Measurements from ENCODE around the gene ANKRD40CL. TPM values are rescaled to one million over a fixed set of nuclear protein-coding genes. Genes with fewer than 3 reads are reported as not detected.

ANKRD40CL gene
- total RNA-seq, 1 experiment from 2014 or later = not detected

DNA sequence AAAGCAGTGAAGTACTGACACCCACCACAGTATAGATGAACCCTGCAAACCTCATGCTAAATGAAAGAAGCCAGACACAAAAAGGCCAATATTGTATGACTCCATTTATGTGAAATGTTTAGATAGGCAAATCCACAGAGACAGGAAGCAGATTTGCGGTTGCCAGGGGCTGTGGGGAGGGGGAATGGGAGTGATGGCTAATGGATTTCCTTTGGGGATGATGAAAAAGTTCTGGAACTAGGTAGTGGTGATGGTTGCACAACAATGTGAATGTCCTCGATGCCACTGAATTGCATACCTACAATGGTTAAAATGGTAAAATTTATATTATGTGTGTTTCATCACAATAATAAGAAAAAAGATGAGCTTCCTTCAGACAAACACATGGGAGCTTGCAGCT, 39.7 kb upstream of the ANKRD40CL start:
- no peak overlapping the region for H3K27ac ChIP-seq (ENCODE audit: low read length)
- ATAC-seq (no peak), DNase-seq (ENCODE audit: low read depth, low spot score) (no peak)
- no peaks in the 10 kb centered on the region for H3K36me3 ChIP-seq (ENCODE audit: control insufficient read depth, insufficient read depth, low read length)
- TF ChIP-seq POLR2AphosphoS5 (IDR thresholded peaks at IDR 0.05; ENCODE audit: low read depth, low read length) = no peak
- TF ChIP-seq, protein P1, sequence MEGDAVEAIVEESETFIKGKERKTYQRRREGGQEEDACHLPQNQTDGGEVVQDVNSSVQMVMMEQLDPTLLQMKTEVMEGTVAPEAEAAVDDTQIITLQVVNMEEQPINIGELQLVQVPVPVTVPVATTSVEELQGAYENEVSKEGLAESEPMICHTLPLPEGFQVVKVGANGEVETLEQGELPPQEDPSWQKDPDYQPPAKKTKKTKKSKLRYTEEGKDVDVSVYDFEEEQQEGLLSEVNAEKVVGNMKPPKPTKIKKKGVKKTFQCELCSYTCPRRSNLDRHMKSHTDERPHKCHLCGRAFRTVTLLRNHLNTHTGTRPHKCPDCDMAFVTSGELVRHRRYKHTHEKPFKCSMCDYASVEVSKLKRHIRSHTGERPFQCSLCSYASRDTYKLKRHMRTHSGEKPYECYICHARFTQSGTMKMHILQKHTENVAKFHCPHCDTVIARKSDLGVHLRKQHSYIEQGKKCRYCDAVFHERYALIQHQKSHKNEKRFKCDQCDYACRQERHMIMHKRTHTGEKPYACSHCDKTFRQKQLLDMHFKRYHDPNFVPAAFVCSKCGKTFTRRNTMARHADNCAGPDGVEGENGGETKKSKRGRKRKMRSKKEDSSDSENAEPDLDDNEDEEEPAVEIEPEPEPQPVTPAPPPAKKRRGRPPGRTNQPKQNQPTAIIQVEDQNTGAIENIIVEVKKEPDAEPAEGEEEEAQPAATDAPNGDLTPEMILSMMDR (IDR thresholded peaks at IDR 0.05) = no peak
- TF ChIP-seq, protein P2, sequence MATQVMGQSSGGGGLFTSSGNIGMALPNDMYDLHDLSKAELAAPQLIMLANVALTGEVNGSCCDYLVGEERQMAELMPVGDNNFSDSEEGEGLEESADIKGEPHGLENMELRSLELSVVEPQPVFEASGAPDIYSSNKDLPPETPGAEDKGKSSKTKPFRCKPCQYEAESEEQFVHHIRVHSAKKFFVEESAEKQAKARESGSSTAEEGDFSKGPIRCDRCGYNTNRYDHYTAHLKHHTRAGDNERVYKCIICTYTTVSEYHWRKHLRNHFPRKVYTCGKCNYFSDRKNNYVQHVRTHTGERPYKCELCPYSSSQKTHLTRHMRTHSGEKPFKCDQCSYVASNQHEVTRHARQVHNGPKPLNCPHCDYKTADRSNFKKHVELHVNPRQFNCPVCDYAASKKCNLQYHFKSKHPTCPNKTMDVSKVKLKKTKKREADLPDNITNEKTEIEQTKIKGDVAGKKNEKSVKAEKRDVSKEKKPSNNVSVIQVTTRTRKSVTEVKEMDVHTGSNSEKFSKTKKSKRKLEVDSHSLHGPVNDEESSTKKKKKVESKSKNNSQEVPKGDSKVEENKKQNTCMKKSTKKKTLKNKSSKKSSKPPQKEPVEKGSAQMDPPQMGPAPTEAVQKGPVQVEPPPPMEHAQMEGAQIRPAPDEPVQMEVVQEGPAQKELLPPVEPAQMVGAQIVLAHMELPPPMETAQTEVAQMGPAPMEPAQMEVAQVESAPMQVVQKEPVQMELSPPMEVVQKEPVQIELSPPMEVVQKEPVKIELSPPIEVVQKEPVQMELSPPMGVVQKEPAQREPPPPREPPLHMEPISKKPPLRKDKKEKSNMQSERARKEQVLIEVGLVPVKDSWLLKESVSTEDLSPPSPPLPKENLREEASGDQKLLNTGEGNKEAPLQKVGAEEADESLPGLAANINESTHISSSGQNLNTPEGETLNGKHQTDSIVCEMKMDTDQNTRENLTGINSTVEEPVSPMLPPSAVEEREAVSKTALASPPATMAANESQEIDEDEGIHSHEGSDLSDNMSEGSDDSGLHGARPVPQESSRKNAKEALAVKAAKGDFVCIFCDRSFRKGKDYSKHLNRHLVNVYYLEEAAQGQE (IDR thresholded peaks at IDR 0.05; ENCODE audit: insufficient read depth in 1 of 2, low read depth in 2 of 2, low read length in 1 of 2) = no peak
- no peak for TF ChIP-seq SIN3A (IDR thresholded peaks at IDR 0.05; ENCODE audit: borderline replicate concordance, insufficient read depth, low read depth, low read length)
- TF ChIP-seq TCF7L2 (IDR thresholded peaks at IDR 0.05; ENCODE audit: low read depth, low read length) = no peak
- no peaks in the 10 kb centered on the region for H3K9me3 ChIP-seq (ENCODE audit: control insufficient read depth, insufficient read depth, low read depth, low read length)
- ChIA-PET POLR2A (no interaction called here), CTCF (interaction anchor here (0.7 kb wide), 3 partner anchors 11 to 60 kb away, joined by 4 to 8 read pairs (median 5); no protein-coding TSS in a partner anchor)
- peaks cover 4% of the 10 kb centered on the region; the same call in 1 of the 2 replicates for H3K4me1 ChIP-seq (ENCODE audit: control insufficient read depth, insufficient read depth, low read length)
- no peak overlapping the region for H3K4me3 ChIP-seq (ENCODE audit: low read depth in 2 of 2, low read length in 2 of 2)
- BruUV-seq (replicated peaks) = no TSS peak
- in situ Hi-C loops (cut with HindIII; ENCODE audit: low pct_unique_long_range_greater_than_20kb, low sequenced_read_pairs) (no loop called here), intact Hi-C loops (cut with micrococcal nuclease; ENCODE audit: unreplicated experiment) (no loop called here)
- no peaks in the 10 kb centered on the region for H3K27me3 ChIP-seq (ENCODE audit: control insufficient read depth, insufficient read depth, low read length)

DNA sequence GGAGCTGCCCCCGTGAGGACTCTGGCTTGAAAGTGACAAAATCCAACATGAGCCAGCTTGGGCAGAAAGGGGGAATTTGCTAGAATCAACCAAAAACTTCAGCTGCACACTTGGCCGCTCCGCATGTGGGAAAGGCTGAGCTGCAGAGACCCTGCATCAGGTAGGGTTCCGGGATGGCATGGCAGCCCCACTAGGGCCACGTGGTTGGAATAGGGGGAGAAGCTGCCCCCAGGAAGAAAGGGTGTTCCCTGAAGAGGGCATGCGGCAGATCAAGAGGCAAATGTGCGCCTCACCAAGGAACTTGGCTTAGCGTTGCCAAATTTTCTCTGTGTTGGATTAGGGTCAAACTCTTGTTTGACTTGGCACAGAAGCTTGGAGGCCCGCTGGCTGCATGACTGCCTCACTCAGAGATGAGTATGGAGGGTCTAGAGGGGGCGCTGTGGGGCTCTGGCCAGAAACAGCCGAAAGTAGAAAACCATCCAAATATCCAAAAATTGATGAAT, 38.9 kb upstream of the ANKRD40CL start:
- intact Hi-C loops (cut with micrococcal nuclease; ENCODE audit: unreplicated experiment) = no loop called here
- Histone ChIP-seq H3K4me1 (ENCODE audit: control insufficient read depth, insufficient read depth, low read length) (peaks cover 4% of the 10 kb centered on the region; the same call in 1 of the 2 replicates), H3K4me3 (ENCODE audit: low read depth in 2 of 2, low read length in 2 of 2) (no peak overlapping the region), H3K36me3 (ENCODE audit: control insufficient read depth, insufficient read depth, low read length) (no peaks in the 10 kb centered on the region), H3K27me3 (ENCODE audit: control insufficient read depth, insufficient read depth, low read length) (no peaks in the 10 kb centered on the region), H3K9me3 (ENCODE audit: control insufficient read depth, insufficient read depth, low read depth, low read length) (no peaks in the 10 kb centered on the region), H3K27ac (ENCODE audit: low read length) (no peak overlapping the region)
- no TSS peak for BruUV-seq (replicated peaks)
- in situ Hi-C loops (cut with HindIII; ENCODE audit: low pct_unique_long_range_greater_than_20kb, low sequenced_read_pairs) = no loop called here
- DNase-seq (ENCODE audit: low read depth, low spot score) = no peak
- TF ChIP-seq POLR2AphosphoS5 (IDR thresholded peaks at IDR 0.05; ENCODE audit: low read depth, low read length) (no peak), SIN3A (IDR thresholded peaks at IDR 0.05; ENCODE audit: borderline replicate concordance, insufficient read depth, low read depth, low read length) (no peak), TCF7L2 (IDR thresholded peaks at IDR 0.05; ENCODE audit: low read depth, low read length) (no peak)
- TF ChIP-seq, protein P2 (IDR thresholded peaks at IDR 0.05; ENCODE audit: insufficient read depth in 1 of 2, low read depth in 2 of 2, low read length in 1 of 2) = no peak
- TF ChIP-seq, protein P1 (IDR thresholded peaks at IDR 0.05) = no peak
- ATAC-seq = no peak
- POLR2A ChIA-PET = interaction anchor here (0.6 kb wide), 1 partner anchor 147 kb away, joined by 11 read pairs; no protein-coding TSS in a partner anchor
- CTCF ChIA-PET = interaction anchor here (0.9 kb wide), 1 partner anchor 50 kb away, joined by 3 read pairs; no protein-coding TSS in a partner anchor

Measured in Panc1 (cell line).